Measurements from ENCODE around the gene TMEM38B.
A peak's percentile ranks its signal among the peaks of the same experiment; 100 is the strongest.
"Not testable (repeated sequence)": the region's sequence is repeated elsewhere in the genome, so short reads cannot be mapped to it uniquely, and the experiment has no call there.

TMEM38B gene

DNA sequence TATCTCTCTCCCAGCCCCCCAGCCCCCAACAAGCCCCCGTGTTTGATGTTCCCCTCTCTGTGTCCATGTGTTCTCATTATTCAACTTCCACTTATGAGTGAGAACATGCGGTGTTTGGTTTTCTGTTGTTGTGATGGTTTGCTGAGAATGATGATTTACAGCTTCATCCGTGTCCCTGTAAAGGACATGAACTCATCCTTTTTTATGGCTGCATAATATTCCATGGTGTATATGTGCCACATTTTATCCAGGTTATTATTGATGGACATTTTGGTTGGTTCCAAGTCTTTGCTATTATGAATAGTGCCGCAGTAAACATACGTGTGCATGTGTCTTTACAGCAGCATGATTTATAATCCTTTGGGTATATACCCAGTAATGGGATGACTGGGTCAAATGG, 33.9 kb downstream of the TMEM38B start:
- not testable (repeated sequence) for DNase-seq

DNA sequence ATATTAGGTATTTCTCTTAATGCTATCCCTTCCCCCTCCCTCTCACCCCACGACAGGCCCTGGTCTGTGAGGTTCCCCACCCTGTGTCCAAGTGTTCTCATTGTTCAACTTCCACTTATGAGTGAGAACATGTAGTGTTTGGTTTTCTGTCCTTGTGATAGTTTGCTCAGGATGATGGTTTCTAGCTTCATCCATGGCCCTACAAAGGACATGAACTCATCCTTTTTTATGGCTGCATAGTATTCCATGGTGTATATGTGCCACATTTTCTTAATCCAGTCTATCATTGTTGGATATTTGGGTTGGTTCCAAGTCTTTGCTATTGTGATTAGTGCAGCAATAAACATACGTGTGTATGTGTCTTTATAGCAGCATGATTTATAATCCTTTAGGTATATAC, 37.1 kb downstream of the TMEM38B start:
- not testable (repeated sequence) for DNase-seq

- no peak for DNase-seq
Measured at GRCh38 chr9:105735366-105735765, 41.0 kb downstream of the TMEM38B start.

DNA sequence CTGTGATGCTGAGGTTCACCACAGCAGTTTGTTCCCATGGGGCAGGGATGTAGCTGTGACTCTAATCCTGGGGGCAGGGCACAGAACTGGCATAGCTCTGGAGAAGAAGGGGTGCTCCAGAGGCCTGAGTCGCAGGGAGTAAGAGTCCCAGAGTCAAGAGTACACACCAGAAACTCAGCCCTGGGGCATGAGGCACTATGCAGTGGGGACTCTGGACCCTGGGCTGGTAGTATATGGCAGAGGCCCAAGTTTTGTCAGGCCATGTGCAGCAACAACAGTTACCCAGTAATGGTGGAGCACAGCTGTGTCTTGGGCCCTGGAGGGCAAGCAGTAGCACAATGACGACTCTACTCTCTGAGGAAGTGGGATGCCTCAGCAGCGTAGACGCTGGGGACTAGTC, 42.9 kb downstream of the TMEM38B start:
- no peak for DNase-seq

GRCh38 chr9:105742088-105742487, 47.7 kb downstream of the TMEM38B start:
- no peak for DNase-seq

- not testable (repeated sequence) for DNase-seq
Measured at GRCh38 chr9:105747325-105747724, 53.0 kb downstream of the TMEM38B start.

- no peak for DNase-seq
Measured at GRCh38 chr9:105751761-105752160, 57.4 kb downstream of the TMEM38B start.

GRCh38 chr9:105757496-105758251, 63.3 kb downstream of the TMEM38B start:
- peak; percentile 36 for DNase-seq

- DNase-seq, result no peak
Measured at GRCh38 chr9:105760053-105760452, 65.7 kb downstream of the TMEM38B start.

DNA sequence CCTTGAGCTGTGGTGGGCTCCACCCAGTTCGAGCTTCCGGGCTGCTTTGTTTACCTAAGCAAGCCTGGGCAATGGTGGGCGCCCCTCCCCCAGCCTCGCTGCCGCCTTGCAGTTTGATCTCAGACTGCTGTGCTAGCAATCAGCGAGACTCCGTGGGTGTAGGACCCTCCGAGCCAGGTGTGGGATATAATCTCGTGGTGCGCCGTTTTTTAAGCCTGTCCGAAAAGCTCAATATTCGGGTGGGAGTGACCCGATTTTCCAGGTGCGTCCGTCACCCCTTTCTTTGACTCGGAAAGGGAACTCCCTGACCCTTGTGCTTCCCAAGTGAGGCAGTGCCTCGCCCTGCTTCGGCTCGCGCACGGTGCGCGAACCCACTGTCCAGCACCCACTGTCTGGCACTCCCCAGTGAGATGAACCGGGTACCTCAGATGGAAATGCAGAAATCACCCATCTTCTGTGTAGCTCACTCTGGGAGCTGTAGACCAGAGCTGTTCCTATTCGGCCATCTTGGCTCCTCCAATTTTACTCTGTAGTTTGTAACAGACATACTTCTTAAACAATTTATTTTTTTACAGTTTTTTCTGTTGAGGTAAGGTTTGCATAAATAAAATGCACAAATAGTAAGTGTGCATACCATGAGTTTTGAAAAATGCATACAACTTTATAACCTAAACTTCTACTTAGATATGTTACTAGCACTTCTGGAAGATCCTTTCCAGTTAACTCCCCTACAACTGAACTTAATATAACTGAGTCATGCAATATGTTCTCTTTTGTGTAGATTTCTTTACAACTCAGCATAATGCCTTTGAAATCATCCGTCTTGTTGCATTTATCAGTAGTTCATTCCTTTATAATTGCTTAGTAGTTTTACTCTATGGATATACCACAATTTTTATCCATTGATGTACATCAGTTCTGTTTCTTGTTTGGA, 88.5 kb downstream of the TMEM38B start:
- not testable (repeated sequence) for DNase-seq

DNA sequence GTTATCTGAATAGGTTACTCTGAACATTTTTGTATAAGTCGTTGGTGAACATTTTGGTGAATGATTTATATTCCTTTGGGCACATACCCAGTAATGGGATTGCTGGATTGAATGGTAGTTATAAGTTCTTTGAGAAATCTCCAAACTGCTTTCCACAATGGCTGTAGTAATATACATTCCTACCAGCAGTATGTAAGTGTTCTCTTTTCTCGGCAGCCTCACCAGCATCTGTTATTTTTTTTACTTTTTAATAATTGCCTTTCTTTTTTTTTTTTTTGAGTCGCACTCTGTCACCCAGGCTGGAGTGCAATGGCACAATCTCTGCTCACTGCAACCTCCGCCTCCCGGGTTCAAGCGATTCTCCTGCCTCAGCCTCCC, 89.1 kb downstream of the TMEM38B start:
- not testable (repeated sequence) for DNase-seq

DNA sequence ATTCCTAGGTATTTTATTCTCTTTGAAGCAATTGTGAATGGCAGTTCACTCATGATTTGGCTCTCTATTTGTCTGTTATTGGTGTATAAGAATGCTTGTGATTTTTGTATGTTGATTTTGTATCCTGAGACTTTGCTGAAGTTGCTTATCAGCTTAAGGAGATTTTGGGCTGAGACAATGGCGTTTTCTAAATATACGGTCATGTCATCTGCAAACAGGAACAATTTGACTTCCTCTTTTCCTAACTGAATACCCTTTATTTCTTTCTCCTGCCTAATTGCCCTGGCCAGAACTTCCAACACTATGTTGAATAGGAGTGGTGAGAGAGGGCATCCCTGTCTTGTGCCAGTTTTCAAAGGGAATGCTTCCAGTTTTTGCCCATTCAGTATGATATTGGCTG, 92.5 kb downstream of the TMEM38B start:
- DNase-seq, result not testable (repeated sequence)

DNA sequence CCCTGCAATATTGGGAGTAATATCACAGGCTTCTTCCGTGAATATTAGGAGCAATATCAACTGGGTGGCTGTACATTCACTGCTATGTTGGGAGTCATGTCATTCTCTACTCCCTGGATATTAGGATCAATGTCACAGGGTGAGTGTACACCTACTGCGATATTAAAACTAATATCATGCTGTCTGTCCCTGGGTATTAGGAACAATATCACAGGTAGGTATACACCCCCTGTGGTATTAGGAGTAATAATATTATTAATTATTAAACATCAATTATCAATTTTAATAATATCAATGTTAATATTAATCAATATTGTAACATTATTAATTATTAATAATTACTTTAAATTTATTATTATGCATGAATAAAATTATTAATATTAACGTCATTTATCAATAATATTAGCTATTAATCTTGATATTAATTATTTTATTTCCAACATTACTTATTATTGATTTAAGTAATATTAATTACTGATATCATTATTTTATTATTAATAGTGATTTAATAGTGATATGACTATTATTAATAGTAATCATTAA, 121.9 kb downstream of the TMEM38B start:
- DNase-seq, result no peak

DNA sequence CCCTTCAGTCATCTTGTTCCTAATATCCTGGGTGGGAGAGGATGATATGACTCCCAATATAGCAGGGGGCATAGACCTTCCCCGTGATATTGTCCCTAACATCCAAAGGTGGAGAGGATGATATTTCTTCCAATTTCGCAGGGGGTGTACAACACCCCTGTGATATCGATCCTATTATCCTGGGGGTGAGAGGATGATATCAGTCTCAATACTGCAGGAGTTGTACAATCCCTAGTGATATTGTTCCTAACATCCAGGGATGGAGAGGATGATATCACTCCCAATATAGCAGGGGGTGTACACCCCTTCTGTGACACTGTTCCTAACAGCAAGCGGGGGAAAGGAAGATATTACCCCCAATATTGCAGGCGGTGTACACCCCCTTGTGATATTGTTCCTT, 122.6 kb downstream of the TMEM38B start:
- DNase-seq, result no peak

DNA sequence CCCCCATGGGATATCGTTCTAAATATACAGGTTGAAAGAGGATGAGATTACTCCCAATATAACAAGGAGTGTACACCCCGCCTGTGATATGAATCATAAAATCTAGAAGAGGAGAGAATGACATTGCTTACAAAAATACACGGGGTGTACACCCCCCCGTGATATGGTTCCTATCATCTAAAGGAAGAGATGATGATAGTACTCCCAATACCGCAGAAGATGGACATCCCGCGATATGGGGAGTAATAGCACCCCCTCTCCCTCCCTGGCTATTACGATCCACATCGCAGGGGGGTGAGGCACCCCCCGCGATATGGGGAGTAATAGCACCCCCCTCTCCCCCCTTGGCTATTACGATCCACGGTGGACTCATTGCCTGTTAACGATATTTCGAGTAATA, 124.6 kb downstream of the TMEM38B start:
- DNase-seq, result no peak

DNA sequence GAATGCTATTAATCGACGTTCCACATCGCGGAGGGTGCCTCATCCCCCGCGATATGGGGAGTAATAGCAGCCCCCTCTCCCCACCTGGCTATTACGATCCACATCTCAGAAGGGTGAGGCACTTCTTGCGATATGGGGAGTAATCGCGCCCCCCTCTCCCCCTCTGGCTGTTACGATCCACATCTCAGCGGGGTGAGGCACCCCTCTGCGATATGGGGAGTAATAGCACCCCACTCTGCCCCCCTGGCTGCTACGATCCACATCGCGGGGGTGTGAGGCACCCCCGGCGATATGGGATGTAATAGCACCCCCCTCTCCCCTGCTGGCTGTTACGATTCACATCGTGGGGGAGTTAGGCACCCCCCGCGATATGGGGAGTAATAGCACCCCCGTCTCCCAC, 128.5 kb downstream of the TMEM38B start:
- DNase-seq, result no peak

Data from activated CD4-positive, alpha-beta T cell treated with anti-CD3 and anti-CD28 coated beads, Interleukin-2, Interleukin-6, amounts not matched to agents 100 ng/mL and 50 ng/mL, durations not matched to agents 16 hours and 8 hours (primary cell).